Measurements from ENCODE around the gene BOD1L1.

DNA sequence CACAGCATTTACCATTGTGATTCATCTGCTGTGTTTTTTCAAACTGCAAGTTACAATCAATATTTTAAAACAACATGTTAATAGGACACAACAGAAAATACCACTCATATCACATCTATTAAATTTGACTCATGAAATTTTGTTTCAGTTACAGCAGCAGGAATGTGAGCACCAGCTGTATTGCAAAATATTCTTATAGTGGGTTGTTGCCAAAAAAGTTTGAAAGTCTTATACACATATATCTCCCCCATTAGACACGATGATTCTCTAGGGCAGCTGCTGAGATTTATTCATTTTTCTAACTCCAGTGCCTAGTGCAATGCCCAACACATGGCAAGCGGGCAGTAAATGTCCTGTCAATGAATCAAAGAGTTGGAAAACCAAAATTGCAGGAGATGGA, 56.6 kb downstream of the BOD1L1 start:
- TF ChIP-seq, protein P1, sequence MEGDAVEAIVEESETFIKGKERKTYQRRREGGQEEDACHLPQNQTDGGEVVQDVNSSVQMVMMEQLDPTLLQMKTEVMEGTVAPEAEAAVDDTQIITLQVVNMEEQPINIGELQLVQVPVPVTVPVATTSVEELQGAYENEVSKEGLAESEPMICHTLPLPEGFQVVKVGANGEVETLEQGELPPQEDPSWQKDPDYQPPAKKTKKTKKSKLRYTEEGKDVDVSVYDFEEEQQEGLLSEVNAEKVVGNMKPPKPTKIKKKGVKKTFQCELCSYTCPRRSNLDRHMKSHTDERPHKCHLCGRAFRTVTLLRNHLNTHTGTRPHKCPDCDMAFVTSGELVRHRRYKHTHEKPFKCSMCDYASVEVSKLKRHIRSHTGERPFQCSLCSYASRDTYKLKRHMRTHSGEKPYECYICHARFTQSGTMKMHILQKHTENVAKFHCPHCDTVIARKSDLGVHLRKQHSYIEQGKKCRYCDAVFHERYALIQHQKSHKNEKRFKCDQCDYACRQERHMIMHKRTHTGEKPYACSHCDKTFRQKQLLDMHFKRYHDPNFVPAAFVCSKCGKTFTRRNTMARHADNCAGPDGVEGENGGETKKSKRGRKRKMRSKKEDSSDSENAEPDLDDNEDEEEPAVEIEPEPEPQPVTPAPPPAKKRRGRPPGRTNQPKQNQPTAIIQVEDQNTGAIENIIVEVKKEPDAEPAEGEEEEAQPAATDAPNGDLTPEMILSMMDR (conservative IDR thresholded peaks at IDR 0.05; ENCODE audit: low read depth, low read length): no peak
- TF ChIP-seq EZH2 (IDR thresholded peaks at IDR 0.05; ENCODE audit: low read length, unreplicated experiment) (no peak), EZH2phosphoT487 (IDR thresholded peaks at IDR 0.05; ENCODE audit: borderline replicate concordance, low read length) (no peak)

Data from PC-3 (cell line).